DMS153 treated with DMSO at 0.1 percent for 48 hours (cell line): Measurements from ENCODE around the gene CNDP1.
"Not testable (repeated sequence)": the region's sequence is repeated elsewhere in the genome, so short reads cannot be mapped to it uniquely, and the experiment has no call there.

Experiments used
- DNase-seq: peaks from one replicate; lab custom pipeline; 2025; ENCODE audit not compliant: unreplicated experiment; lab: John Stamatoyannopoulos, UW

CNDP1 gene

DNA sequence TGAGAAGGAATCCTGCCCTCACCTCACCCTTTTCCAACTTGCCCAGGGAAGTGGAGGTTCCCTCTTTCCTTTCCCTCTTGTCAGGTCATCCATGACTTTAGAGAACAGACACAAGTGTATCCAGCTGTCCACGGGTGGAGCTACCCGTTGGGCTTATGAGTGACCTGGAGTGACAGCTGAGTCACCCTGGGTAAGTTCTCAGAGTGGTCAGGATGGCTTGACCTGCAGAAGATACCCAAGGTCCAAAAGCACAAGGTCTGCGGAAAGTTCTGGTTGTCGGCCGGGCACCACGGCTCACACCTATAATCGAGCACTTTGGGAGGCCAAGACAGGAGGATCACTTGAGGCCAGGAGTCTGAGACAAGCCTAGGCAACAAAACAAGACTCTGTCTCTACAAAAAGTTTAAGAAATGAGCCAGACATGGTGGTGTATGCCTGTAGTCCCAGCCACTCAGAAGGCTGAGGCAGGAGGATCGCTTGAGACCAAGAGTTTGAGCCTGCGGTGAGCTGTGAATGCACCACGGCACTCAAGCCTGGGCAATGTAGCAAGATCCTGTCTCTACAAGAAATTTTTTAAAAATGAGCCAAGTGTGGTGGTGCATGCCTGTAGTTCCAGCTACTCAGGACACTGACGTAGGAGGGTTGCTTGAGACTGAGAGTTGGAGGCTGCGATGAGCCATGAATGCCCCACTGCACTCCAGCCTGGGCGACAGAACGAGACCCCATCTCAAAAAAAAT lies 14.0 kb upstream of the CNDP1 start:
- no peak for DNase-seq

DNA sequence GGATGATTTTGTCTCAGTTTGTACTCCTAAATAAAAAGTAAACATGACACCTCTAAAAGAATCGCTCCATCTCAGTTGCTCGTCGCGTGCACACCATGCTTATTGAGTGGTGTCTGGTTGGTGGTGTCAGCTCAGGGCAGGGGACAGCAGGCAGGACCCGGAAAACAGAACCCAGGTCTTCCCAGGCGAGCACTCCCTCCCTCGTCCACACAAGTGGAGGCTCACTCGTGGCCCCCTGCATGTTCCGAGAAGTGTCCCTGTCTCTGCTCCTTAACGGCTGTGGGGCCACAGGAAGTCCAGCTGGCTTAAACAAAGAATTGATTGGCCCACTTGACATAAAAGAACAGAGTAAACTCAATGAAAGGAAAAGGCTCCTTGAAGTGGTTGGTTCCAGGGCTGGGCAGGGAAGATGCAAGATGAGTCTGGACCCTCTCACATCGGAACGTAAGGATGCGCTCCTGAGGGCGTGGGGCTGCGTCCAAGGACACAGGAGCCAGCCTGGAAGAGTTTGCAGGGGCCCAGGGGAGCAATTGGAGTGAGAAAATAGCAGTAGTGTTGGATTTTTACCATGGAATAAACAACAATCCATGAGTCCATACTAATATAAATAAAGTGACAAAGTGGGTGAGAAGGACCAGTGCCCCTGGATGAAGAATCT lies 13.1 kb upstream of the CNDP1 start:
- DNase-seq, result no peak

DNA sequence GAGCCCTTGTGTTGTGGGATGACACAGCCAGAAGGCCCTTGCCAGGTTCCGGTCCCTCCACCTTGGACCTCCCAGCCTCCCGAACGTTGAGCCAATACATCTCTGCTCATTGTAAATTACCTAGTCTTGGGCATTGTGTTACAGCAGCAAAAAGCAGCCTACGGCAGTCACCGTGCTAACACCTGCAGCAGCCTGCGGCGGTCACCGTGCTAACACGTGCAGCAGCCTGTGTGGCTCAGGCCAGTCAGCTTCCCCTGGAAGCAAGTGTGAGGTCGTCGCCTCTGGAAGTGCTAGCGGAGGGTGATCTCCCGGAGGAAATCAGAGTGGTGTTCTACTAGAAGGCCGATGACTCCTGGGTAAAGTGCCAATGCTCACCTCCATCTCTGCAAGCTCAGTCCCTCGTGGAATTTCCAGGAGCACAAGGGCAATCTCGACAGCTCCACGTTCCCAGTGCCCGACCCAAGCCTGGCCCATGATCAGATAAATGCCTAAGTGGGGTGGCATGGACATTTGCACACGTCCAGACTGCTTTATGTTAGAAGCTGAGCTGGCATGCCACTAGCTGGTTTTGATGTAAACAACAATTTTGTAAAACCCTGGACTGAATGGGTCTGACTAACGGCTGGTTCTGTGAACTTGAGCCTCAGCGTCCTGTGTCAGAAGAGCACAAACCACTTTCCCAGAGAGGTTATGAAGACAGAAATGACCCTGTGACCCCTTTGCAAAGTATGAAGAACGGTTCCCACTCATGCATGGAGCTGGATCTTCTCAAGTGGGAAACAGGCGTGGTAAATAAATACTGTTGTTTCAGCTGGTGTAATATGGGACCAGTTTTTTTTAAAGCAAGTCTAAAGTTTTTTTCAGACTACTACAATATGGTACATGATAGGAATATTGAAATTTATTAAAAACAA lies 11.4 kb upstream of the CNDP1 start:
- no peak for DNase-seq

DNA sequence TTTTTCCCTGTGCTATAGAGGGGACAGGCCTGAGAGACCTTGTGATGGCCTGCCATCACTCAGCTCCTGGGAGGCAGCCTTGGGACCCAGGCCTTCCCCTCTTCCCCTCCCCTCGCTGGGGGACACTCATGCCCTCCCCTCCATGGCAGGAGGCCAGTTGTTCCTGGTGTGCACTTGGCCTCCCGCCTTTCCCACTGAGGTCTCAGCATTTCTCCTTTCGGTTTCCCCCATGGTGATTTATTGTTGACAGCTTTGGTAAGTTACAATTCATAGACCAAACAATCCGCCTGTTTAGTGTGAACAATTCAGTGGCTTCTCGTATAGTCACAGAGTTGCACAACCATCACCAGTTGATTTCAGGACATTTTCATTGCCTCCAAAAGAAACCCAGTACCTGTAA lies 10.2 kb upstream of the CNDP1 start:
- DNase-seq, result no peak

DNA sequence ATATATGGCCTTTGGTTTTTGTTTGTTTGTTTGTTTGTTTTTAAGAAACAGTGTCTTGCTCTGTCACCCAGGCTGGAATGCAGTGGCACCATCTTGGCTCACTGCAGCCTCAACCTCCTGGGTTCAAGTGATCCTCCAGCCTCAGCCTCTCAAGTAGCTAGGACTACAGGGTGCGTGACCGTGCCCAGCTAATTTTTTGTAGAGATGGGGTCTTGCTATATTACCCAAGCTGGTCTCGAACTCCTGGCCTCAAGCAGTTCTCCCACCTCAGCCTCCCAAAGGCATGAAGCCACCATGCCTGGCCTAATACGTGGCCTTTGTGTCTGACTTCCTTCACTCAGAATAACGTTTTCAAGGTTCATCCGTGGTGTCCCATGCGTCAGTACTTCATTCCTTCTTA lies 9.4 kb upstream of the CNDP1 start:
- DNase-seq, result not testable (repeated sequence)

DNA sequence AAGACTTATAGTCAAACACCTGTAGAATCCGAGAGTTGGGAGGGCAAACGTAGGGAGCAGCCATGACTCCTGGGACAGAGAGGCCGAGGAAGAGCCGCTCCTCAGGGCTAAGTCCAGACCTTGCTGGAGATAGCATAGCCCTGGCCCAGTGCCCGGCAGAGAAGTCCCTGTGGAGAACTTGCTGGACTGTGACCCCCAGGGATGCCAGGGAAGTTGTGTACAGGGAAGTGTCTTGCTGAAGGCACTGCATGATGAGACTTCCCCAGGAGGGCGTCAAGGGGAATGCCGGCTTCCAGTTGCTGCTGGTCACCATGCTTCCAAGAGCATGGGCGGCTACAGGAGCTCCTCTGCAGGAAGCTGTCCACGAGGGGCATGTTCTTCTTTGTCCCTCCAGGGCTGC lies 8.6 kb upstream of the CNDP1 start:
- no peak for DNase-seq

DNA sequence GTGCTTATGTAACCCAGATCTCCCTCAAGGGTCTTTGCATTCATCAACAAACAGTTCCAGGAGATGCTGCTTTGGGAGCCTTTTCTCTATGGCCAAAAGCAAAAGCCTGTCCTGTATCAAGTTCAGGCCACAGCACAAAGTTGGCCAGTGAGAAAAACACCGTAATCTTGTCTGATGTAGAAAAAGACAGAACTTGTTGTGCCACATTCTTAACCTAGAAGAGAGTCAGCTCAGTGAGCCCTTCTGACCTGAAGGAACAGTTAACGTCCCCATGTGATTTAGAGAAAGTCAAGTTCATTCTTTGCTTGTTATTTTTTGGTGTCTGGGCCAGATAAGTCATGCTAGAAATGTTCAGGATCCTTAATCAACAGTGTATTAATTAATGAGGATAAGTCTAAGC lies 7.8 kb upstream of the CNDP1 start:
- no peak for DNase-seq

DNA sequence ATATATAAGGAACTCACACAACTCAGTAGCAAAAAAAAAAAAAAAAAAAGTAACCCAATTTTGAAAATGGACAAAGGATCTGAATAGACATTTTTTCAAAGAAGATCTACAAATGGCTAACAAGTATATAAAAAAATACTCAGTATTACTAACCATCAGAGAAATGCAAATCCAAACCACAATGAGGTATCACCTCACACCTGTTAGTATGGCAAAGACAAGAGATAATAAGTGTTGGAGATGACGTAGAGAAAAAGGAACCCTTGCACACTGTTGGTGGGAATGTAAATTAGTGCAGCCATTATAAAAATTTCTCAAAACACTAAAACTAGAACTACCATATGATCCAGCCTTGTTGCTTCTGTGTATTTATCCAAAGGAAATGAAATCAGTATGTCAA lies 5.8 kb upstream of the CNDP1 start:
- no peak for DNase-seq

DNA sequence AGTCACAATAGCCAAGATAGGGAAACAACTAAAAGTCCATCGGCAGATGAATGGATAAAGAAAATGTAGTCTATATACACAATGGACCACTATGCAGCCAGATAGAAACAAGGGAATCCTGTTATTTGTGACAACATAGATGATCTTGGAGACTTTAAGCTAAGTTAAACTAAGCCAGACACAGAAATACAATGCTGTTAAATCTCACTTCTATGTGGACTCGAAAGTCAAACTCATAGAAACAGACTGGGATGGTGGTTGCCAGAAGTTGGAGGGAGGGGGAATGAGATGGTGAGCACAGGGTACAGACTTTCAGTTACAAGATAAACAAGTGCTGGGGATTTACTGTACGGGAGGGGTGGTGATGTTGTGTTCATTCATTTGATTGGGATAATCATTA lies 5.4 kb upstream of the CNDP1 start:
- no peak for DNase-seq

DNA sequence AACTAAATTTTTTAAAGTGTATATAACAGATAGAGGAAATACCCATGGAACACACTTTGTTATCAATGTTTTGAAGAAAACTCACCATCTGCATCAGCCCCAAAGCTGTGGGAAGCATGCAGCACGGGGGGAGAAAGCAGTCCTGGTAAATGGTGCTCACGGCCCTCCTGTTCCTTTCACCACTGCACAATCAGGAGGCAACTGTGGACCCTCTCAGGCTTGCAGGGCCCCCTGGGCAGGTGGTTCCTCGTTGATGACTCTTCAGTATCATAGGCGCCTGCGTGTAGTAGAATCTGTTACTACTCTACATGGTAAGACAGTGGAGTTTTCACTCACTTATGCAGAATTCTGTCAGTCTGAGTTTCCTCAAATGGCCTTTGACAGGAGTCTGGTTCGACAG lies 4.9 kb upstream of the CNDP1 start:
- no peak for DNase-seq

DNA sequence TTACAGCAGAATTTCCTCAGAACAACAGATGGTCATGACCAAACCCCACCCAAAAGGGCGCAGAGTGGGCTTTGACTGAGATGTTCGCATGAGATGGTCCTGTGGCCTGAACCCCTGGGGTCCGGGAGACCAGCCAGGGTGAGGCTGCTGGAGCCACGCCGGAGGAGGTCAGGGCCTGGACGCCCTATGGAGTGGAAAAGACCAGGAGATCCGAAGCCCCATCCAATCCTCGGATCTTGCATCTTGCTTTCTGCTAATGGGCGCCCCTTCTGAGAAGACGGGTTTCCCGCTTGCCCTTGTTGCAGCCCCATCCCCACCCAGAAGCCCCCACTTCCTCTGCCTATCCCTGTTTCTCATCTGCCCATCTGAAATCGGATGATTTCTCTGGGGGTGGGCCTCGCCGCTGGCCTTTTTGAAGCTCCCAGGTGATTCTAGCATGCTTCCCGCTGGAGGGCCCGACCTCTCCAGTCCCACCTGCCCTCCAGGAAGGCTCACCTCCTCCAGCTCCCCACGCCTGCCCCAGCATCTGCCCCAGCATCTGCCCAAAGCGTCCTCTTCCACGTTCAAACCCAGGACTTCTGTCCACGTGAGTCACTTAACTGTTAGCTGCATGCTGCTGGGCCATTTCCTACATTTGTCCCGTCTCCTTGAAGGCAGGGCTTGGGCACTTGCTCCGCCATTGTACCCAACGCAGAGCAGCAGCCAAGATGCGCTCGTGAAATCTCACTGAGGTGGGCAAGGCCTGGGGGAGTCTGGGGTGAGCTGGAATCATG lies 4.3 kb upstream of the CNDP1 start:
- DNase-seq, result no peak

DNA sequence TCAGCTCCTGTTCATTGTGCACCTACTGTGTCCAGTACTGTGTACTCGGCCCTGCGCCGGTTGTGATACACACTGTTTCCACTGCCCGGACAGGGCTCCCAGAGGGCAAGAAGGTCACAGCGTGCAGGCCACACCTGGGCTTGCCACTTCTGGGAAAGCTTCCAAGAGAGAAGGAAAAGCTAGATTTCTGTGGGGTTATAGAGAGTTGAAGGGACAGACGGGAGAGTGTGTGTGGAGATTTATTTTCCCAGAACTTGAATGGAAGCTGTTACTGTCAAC lies 3.8 kb upstream of the CNDP1 start:
- DNase-seq, result no peak

DNA sequence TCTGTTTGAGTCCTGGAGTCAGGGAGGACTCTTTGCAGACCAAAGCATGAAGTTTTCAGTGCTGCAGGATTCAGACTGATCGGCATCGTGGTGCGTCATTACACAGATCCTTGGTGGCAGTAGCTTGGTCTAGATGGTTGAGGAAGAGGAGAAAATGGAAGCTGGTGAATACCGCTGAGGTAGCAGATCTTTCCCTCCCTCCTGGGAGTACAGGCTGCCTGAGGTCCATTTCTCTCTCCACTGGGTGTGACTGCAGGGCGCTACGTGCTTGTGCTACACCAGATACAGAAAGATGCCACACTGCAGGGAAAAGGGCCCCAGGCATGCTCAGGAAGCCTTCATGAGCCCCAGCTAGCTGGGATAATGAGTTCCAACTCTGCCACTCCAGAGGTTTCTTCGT lies 3.3 kb upstream of the CNDP1 start:
- no peak for DNase-seq

DNA sequence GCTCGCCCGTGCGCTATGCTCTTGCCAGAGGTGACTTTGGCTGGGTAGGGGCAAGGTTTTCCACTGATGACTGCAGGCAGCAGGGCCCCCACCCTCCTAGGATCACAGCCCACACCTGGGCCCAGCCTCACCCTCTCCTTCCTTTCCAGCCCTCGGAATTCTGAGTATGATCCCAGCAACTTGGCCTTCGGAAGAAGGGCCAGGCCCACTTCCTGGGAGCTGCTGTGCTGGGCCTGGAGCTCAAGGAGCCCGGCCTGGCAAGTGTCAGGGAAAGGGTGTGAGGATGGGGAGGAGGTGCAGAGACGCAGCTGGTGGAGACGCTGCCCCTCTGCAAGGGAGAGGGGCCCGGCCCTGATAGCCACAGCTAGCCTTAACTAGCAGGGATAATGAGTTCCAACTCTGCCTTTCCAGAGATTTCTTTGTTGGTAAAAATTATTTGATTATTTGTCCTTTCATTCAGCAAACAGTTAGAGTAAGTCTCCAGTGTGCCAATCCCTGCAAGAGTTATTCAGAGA lies 1.7 kb upstream of the CNDP1 start:
- DNase-seq, result no peak

DNA sequence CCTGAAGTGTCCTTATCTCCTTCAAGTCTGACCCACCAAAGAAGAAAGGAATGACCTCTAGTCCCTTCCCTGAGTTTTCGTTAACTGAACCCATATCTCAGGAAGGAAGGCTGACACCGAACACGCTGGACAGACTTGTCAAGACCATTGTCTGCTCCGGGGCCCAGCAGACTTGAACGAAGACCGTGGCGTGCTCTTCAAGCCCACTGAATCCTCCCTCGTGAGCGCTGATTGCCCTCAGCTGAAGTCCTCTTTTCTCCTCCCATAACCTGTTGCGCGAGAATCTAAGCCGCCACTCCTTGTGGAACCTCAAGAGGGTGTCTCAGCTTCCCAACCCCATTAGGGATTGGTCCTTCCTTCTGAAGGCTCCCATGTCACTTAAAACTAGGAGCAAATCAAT lies 634 bp upstream of the CNDP1 start:
- DNase-seq, result no peak

DNA sequence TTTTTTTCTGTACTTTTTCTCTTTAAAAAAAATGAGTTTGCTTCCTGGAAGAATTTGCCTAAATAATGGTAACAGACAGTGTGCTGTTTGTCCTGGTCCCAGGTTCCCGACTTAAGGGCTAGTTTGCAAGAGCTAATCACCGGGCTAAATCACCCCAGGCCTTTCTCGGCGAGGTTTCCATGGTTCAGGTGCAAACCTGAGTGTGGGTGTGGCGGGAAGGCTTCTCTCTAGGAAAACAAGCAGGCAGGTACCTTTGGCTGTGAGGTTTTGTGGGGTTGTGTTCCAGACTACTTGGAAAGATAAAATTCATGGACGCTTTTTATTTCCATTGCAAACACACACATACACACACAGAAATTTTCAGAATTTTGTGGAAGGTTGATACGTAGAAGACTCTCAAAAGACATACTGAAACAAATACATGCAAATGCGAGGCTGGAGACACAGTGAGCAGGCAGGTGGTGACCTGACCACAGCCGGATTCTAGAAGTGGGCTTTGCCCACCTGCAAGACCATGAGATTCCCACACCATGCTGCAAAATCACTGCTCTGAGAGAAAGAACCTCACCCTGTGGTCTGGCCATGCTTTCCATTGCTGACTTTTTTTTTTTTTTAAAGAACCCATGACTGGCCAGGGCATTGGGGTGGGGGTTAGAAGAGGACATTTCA lies 815 bp downstream of the CNDP1 start:
- no peak for DNase-seq

DNA sequence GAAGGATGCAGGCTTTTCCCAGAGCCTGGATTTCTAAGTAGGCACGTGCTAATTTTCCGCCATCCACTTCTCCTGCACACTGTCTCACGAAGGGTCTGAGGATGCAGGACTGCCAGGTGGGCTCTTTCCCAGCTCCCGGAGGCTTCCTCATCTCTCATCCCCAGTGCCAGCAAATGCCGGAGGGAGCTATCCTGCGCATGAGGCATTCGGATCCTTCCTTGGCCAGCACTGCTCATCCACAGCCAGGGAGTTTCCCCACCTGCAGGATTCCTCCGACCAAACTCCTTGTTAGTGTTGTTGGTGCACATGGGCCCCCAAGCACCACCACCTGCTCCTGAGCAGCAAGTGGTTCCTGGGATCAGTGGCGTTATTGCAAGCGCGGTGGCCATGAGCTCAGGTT lies 5.0 kb downstream of the CNDP1 start:
- no peak for DNase-seq

DNA sequence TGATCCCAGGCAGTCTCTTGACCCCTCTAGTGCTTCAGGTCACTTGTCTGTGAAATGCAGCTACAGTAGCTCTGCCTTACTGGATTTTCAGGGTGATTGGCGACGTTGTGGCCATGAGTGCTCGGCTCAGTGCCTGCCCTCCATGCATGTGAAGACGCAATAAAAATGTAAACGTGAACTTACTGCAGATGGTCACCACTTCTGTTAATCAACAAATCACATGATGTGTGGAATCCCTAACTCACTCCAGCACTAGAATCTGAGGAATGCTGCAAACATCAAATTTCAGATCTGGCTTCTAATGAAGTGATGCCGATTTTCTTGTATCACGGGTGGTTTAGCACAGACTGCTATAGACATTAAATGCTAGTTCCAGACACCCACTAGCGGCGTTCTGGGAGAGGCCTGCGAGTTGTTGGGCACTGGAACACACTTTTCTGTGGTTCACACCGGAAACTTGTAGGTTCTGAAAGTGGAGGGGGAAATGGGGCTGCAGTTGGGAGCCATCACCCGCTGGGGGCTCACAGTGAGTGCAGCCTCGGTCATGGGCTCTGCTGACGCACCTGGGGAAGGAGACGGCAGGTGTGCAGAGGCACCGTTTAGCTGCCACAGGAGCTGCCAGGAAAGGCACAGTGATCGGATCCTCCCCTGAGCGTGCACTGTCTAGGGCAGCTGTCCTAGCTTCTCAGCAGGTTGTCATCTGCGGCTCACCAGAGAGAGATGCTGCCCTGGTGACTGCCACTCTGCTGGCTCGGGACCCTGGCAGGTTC lies 6.5 kb downstream of the CNDP1 start:
- no peak for DNase-seq

DNA sequence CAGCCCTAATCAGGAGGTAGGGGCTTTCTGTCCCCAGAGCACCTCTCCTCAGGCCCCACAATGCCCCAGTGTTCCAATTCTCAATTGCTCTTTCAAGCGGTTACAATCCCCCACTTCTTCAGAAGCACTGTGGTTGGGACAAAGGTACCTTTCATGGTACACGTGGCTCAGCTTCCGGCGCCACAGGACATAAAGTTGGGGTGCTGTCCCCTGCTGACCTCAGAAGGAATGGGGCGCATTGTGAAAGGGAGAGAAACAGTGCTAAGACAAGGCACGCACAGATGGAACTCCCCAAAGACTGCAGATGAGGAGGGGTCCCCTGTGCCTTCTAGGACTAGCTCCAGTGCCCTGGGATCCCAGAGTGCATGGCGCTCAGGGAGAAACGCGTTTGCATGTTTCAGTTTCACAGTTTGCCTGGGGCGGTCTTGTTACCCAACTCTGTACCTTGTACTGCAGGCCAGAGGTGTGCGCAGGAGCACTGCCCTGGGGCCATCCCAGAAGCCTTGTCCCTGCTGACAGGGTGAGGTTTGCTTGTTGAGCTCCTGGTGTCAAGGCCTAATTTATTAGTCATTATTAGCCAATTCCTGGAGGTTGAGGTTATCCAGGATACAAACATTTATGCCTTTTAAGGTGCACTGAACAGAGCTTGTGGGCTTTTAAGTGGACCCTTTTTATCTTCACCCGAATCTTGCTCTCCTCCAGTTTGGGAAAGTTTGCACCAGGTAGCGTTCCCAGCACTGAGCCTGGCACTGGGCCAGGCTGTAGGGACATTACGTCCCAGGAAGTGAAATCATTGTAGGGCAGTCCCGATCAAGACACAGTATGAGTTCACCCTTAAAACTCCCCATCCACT lies 7.6 kb downstream of the CNDP1 start:
- DNase-seq, result no peak
